SK-N-SH (cell line): ENCODE results near the gene NPTX1. TPM values are rescaled to one million over a fixed set of nuclear protein-coding genes. Genes with fewer than 3 reads are reported as not detected.

Experiments used
- CTCF ChIA-PET: fragments of 300-600, 350-600 bp; formaldehyde crosslinking; extraction: SDS; loops from one replicate; lab custom pipeline; 2021; lab: Yijun Ruan, JAX
- POLR2A ChIA-PET: fragments of 350-600 bp; sonication (Branson Sonifier 250); formaldehyde crosslinking; extraction: SDS; loops from one replicate; lab custom pipeline; 2020; ENCODE audit warnings: antibody characterized with exemption, inconsistent platforms; lab: Yijun Ruan, JAX
- DNase-seq: peaks from one replicate; pipeline ENCODE4 v3.0.0; 2012
- H2AFZ ChIP-seq: fragments of 200-600 bp; sonication (generic); 2 replicates; pipeline ENCODE4 v1.8.1; 2016; ENCODE audit warnings: antibody characterized with exemption, mild to moderate bottlenecking, low read depth
- H3F3A ChIP-seq: fragments of 200-600 bp; sonication (generic); replicated peaks from 2 replicates; pipeline ENCODE3; 2016; ENCODE audit warnings: antibody characterized with exemption, mild to moderate bottlenecking; ENCODE audit not compliant: insufficient read depth
- H3K27ac ChIP-seq, 2 experiments: fragments of 200-500 bp in 1 of 2; fragments of 200-600 bp in 1 of 2; sonication (Bioruptor generic) in 1 of 2; sonication (generic), shearing (Covaris generic) in 1 of 2; 2 replicates each; pipeline versions ENCODE4 v1.5.1 to v1.6.1; 2014 to 2016; ENCODE audit warnings: low read depth in 2 of 2, inconsistent platforms in 1 of 2, low read length in 1 of 2, mild to moderate bottlenecking in 1 of 2, mixed read lengths in 1 of 2
- H3K27me3 ChIP-seq: fragments of 200-600 bp; sonication (generic), shearing (Covaris generic); 2 replicates; pipeline ENCODE4 v1.6.1; 2016; ENCODE audit warnings: mixed run types; ENCODE audit not compliant: insufficient read depth
- H3K36me3 ChIP-seq, 2 experiments: fragments of 200-500 bp in 1 of 2; fragments of 200-600 bp in 1 of 2; sonication (Bioruptor generic) in 1 of 2; sonication (generic) in 1 of 2; replicated peaks in 1 of 2; 2 replicates each; pipeline versions ENCODE3 to v1.5.1; 2014 to 2016; ENCODE audit warnings: low read length in 1 of 2, mild to moderate bottlenecking in 1 of 2; ENCODE audit not compliant: insufficient read depth in 2 of 2, control insufficient read depth in 1 of 2
- H3K4me1 ChIP-seq, 2 experiments: fragments of 200-500 bp in 1 of 2; fragments of 200-600 bp in 1 of 2; sonication (Bioruptor generic) in 1 of 2; sonication (generic), shearing (Covaris generic) in 1 of 2; 2 replicates each; pipeline versions ENCODE4 v1.5.1 to v1.6.1; 2014 to 2016; ENCODE audit warnings: low read depth in 1 of 2, low read length in 1 of 2, mixed run types in 1 of 2; ENCODE audit not compliant: insufficient read depth in 2 of 2, control insufficient read depth in 1 of 2
- H3K4me2 ChIP-seq: fragments of 200-600 bp; sonication (generic), shearing (Covaris generic); 2 replicates; pipeline ENCODE4 v1.6.1; 2017; ENCODE audit warnings: mixed run types
- H3K4me3 ChIP-seq, 2 experiments: fragments of 200-500 bp in 1 of 2; fragments of 200-600 bp in 1 of 2; sonication (Bioruptor generic) in 1 of 2; sonication (generic), shearing (Covaris generic) in 1 of 2; 2 replicates each; pipeline versions ENCODE4 v1.5.1 to v1.8.1; 2014 to 2016; ENCODE audit warnings: low read depth in 2 of 2, inconsistent platforms in 1 of 2, low read length in 1 of 2, mild to moderate bottlenecking in 1 of 2, mixed read lengths in 1 of 2, moderate library complexity in 1 of 2
- H3K79me2 ChIP-seq: fragments of 200-600 bp; sonication (generic); 2 replicates; pipeline ENCODE4 v1.8.1; 2017; ENCODE audit warnings: mild to moderate bottlenecking; ENCODE audit not compliant: insufficient read depth
- H3K9ac ChIP-seq: fragments of 200-600 bp; sonication (generic); 2 replicates; pipeline ENCODE4 v1.6.1; 2017; ENCODE audit warnings: mixed run types
- H3K9me2 ChIP-seq: fragments of 200-600 bp; sonication (generic); 2 replicates; pipeline ENCODE4 v1.6.1; 2017; ENCODE audit warnings: mixed run types
- H3K9me3 ChIP-seq: fragments of 200-600 bp; sonication (generic); 2 replicates; pipeline ENCODE4 v1.6.1; 2017; ENCODE audit warnings: mixed run types, mild to moderate bottlenecking, moderate library complexity
- H4K20me1 ChIP-seq: fragments of 200-600 bp; sonication (generic); 2 replicates; pipeline ENCODE4 v1.6.1; 2017; ENCODE audit warnings: mild to moderate bottlenecking, mixed run types; ENCODE audit not compliant: insufficient read depth
- CTCF ChIP-seq: fragments of 200-600 bp; sonication (generic); IDR thresholded peaks from 2 replicates; pipeline ENCODE4 v1.6.1; 2017; ENCODE audit warnings: antibody characterized with exemption, mild to moderate bottlenecking, moderate library complexity
- EP300 ChIP-seq, 2 experiments: IDR thresholded peaks; 2 replicates each; pipeline versions ENCODE4 v1.4.0 to v1.6.1; 2012; ENCODE audit warnings: borderline replicate concordance in 1 of 2, low read depth in 1 of 2, low read length in 1 of 2
- EZH2phosphoT487 ChIP-seq: fragments of 200-600 bp; sonication (generic); IDR thresholded peaks from 2 replicates; pipeline ENCODE4 v1.6.1; 2017; ENCODE audit warnings: low read depth, mixed run types, mild to moderate bottlenecking, antibody characterized with exemption, moderate library complexity, borderline replicate concordance
- FOSL2 ChIP-seq: IDR thresholded peaks from 2 replicates; pipeline ENCODE4 v1.4.0; 2012; ENCODE audit warnings: low read depth, mild to moderate bottlenecking, moderate library complexity, borderline replicate concordance
- FOXJ3 ChIP-seq: sonication (generic); formaldehyde crosslinking; IDR thresholded peaks from 2 replicates; pipeline ENCODE4 v1.5.1; 2020; ENCODE audit warnings: mild to moderate bottlenecking, missing genetic modification reagents
- GATA2 ChIP-seq: sonication (generic); formaldehyde crosslinking; IDR thresholded peaks from 2 replicates; pipeline ENCODE4 v1.5.0; 2020; ENCODE audit warnings: mild to moderate bottlenecking, missing genetic modification reagents
- MEF2A ChIP-seq: IDR thresholded peaks from 2 replicates; pipeline ENCODE4 v1.4.0; 2012; ENCODE audit warnings: low read depth, borderline replicate concordance
- NRF1 ChIP-seq: IDR thresholded peaks from 2 replicates; pipeline ENCODE4 v1.6.1; 2012; ENCODE audit warnings: low read depth, mild to moderate bottlenecking, low read length
- POLR2AphosphoS5 ChIP-seq: IDR thresholded peaks from 2 replicates; pipeline ENCODE4 v1.6.1; 2012; ENCODE audit warnings: low read depth, low read length
- RFX5 ChIP-seq: IDR thresholded peaks from 2 replicates; pipeline ENCODE4 v1.6.1; 2012; ENCODE audit warnings: mild to moderate bottlenecking, improper control_type of control experiment, low read length
- SIN3A ChIP-seq: IDR thresholded peaks from 2 replicates; pipeline ENCODE4 v1.6.1; 2012; ENCODE audit warnings: low read depth, mild to moderate bottlenecking, low read length, moderate library complexity, borderline replicate concordance
- TCF12 ChIP-seq: IDR thresholded peaks from 2 replicates; pipeline ENCODE4 v1.4.0; 2012
- USF2 ChIP-seq: fragments of 150-350 bp; IDR thresholded peaks from 2 replicates; pipeline ENCODE4 v1.6.1; 2017; ENCODE audit warnings: antibody characterized with exemption, low read length, low read depth, borderline replicate concordance
- YY1 ChIP-seq: IDR thresholded peaks from 2 replicates; pipeline ENCODE4 v1.4.0; 2012; ENCODE audit warnings: low read depth, mild to moderate bottlenecking
- ZBTB33 ChIP-seq: IDR thresholded peaks from 2 replicates; pipeline ENCODE4 v1.4.0; 2012; ENCODE audit warnings: low read depth, borderline replicate concordance
- WGBS: methylation state at CpG from one replicate; pipeline ENCODE4 v1.1.6; 2017; ENCODE audit warnings: low lambda C conversion rate; 5-methylcytosine and 5-hydroxymethylcytosine counted together
- polyA plus RNA-seq, 3 experiments: library from polyadenylated mRNA; depleted of rRNA; stranded (reverse); fragments of >200 nt; gene quantifications; 2 replicates each; pipeline ENCODE4 v1.2.3, GENCODE V29; 2012

NPTX1 gene
- polyA plus RNA-seq, 1 of the 3 experiments (the other 2 are of a cell fraction) = 0.05 TPM

GRCh38 chr17:80424878-80425765 lies 51.3 kb downstream of the NPTX1 start:
- no peaks in the 10 kb centered on the region for H3K9me3 ChIP-seq

More at GRCh38 chr17:80424878-80425765, 51.3 kb downstream of the NPTX1 start:
- H3K27ac ChIP-seq = no peak overlapping the region
- no peak overlapping the region for H3K4me2 ChIP-seq
- peaks cover 6% of the 10 kb centered on the region for H3F3A ChIP-seq
- POLR2A ChIA-PET = interaction anchor here (1.1 to 2.6 kb wide), 3 partner anchors 9 to 324 kb away, joined by 3 to 10 read pairs (median 5); partner anchors contain the start of gene GAA
- H3K9ac ChIP-seq = no peak overlapping the region
- no peaks in the 10 kb centered on the region for H3K9me2 ChIP-seq
- no peaks in the 10 kb centered on the region for H3K79me2 ChIP-seq
- H3K27me3 ChIP-seq = no peaks in the 10 kb centered on the region
- H3K4me1 ChIP-seq = no peaks in the 10 kb centered on the region; a peak in 1 of 4 replicates
- CTCF ChIA-PET = interaction anchor here (0.7 to 6.5 kb wide), 16 partner anchors 9 to 562 kb away, joined by 3 to 81 read pairs (median 3); partner anchors contain the start of gene ENDOV
- DNase-seq = peak; percentile 54
- 84% methylated on average over 23 of the region's 27 CpGs for WGBS
- peaks cover 6 to 23% of the 10 kb centered on the region in 2 experiments for H3K36me3 ChIP-seq
- H2AFZ ChIP-seq = no peak overlapping the region
- H3K4me3 ChIP-seq = no peak overlapping the region
- no peak for TF ChIP-seq EZH2phosphoT487
- TF ChIP-seq TCF12 = no peak
- no peak for TF ChIP-seq FOXJ3 (CRISPR knock-in tag)
- no peak for TF ChIP-seq POLR2AphosphoS5
- no peak for TF ChIP-seq FOSL2
- TF ChIP-seq USF2 = no peak
- no peak for TF ChIP-seq MEF2A
- TF ChIP-seq GATA2 (CRISPR knock-in tag) = no peak
- no peak for TF ChIP-seq NRF1
- no peak for TF ChIP-seq YY1
- no peak for TF ChIP-seq CTCF
- no peak for TF ChIP-seq SIN3A
- no peak for TF ChIP-seq EP300 (IDR thresholded peaks at IDR 0.05; ENCODE audit: borderline replicate concordance in 1 of 2, low read depth in 1 of 2, low read length in 1 of 2)
- no peak for TF ChIP-seq ZBTB33
- no peak for TF ChIP-seq RFX5
- H4K20me1 ChIP-seq = no peaks in the 10 kb centered on the region; the same call in 1 of the 2 replicates
